KG1 (cell line): ENCODE measurements around the gene GORASP2.

Experiments used
- DNase-seq: peaks from one replicate; lab custom pipeline; 2025; lab: John Stamatoyannopoulos, UW

GORASP2 gene

GRCh38 chr2:170966648-170967396 lies 37.8 kb downstream of the GORASP2 start:
- no peak for DNase-seq

- no peak for DNase-seq
These were observed 38.5 kb downstream of the GORASP2 start for GRCh38 chr2:170967553-170967952.

GRCh38 chr2:170968205-170969003 lies 39.4 kb downstream of the GORASP2 start:
- no peak for DNase-seq

- DNase-seq: no peak
These were observed 40.0 kb downstream of the GORASP2 start for GRCh38 chr2:170969030-170969429.

- DNase-seq: no peak
These were observed 40.9 kb downstream of the GORASP2 start for GRCh38 chr2:170969872-170970496.

- no peak for DNase-seq
These were observed 42.0 kb downstream of the GORASP2 start for GRCh38 chr2:170971071-170971470.

GRCh38 chr2:170972296-170973224 lies 43.5 kb downstream of the GORASP2 start:
- no peak for DNase-seq

GRCh38 chr2:170973225-170973491 lies 44.1 kb downstream of the GORASP2 start:
- no peak for DNase-seq

- peak; percentile 78 for DNase-seq
These were observed 44.6 kb downstream of the GORASP2 start for GRCh38 chr2:170973492-170974303.

GRCh38 chr2:170974304-170974993 lies 45.4 kb downstream of the GORASP2 start:
- no peak for DNase-seq

- DNase-seq: no peak
These were observed 46.3 kb downstream of the GORASP2 start for GRCh38 chr2:170975127-170975942.

- DNase-seq: no peak
These were observed 46.9 kb downstream of the GORASP2 start for GRCh38 chr2:170975943-170976270.

- no peak for DNase-seq
These were observed 55.0 kb downstream of the GORASP2 start for GRCh38 chr2:170984079-170984478.

- no peak for DNase-seq
These were observed 56.4 kb downstream of the GORASP2 start for GRCh38 chr2:170985407-170985806.

- no peak for DNase-seq
These were observed 57.7 kb downstream of the GORASP2 start for GRCh38 chr2:170986566-170987258.

GRCh38 chr2:170991398-170992182 lies 62.5 kb downstream of the GORASP2 start:
- DNase-seq: no peak

- no peak for DNase-seq
These were observed 67.3 kb downstream of the GORASP2 start for GRCh38 chr2:170996316-170996715.

GRCh38 chr2:170997893-170998597 lies 69.0 kb downstream of the GORASP2 start:
- no peak for DNase-seq
